Gastroesophageal sphincter (tissue), 3 donors: ENCODE results near the gene MIOS.

Experiments used
- CTCF ChIP-seq, 4 experiments: fragments of 200-600 bp in 2 of 4; fragments of 450-650 bp in 2 of 4; sonication (generic) in 1 of 4; IDR thresholded peaks; one replicate each; pipeline ENCODE4 v1.5.1; 2017 to 2019; ENCODE audit warnings: antibody characterized with exemption in 4 of 4, mild to moderate bottlenecking in 2 of 4, moderate library complexity in 2 of 4
- EP300 ChIP-seq: sonication (generic); formaldehyde crosslinking; IDR thresholded peaks from one replicate; pipeline ENCODE4 v1.6.1; 2017; ENCODE audit warnings: antibody characterized with exemption, mild to moderate bottlenecking
- POLR2A ChIP-seq, 2 donors: fragments of 450-650 bp; IDR thresholded peaks; one replicate each; pipeline ENCODE4 v1.6.1; 2017; ENCODE audit warnings: antibody characterized with exemption in 2 of 2, mild to moderate bottlenecking in 2 of 2, moderate library complexity in 1 of 2
- POLR2AphosphoS5 ChIP-seq: sonication (generic); formaldehyde crosslinking; IDR thresholded peaks from one replicate; pipeline ENCODE4 v1.6.1; 2017; ENCODE audit warnings: antibody characterized with exemption

GRCh38 chr7:7596176-7596575, 29.5 kb downstream of the MIOS start:
- TF ChIP-seq EP300 = no peak
- TF ChIP-seq CTCF (IDR thresholded peaks at IDR 0.05) = no peak
- no peak for TF ChIP-seq POLR2A (IDR thresholded peaks at IDR 0.05)
- no peak for TF ChIP-seq POLR2AphosphoS5
